RCC 7860 (cell line): ENCODE results near the gene CCDC136.

Experiments
- DNase-seq: peaks from one replicate; pipeline ENCODE4 v3.0.0-alpha.2; 2015; ENCODE audit warnings: low spot score
- FAIRE-seq: peaks from 2 replicates; lab custom pipeline; 2012; peaks lifted over from hg19 to GRCh38; lab: Jason Lieb, UNC

The CCDC136 gene

GRCh38 chr7:128791121-128791971 lies at the start of gene CCDC136:
TSS of gene CCDC136 (plus strand) at chr7:128791968. CDS start at chr7:128792412, 444 bp downstream.
- no peak for FAIRE-seq
- DNase-seq: peak; percentile 45

GRCh38 chr7:128742206-128742605 lies 49.6 kb upstream of the CCDC136 start:
- DNase-seq: no peak
- FAIRE-seq: no peak

- FAIRE-seq (no peak), DNase-seq (no peak)
These were observed 48.5 kb upstream of the CCDC136 start for GRCh38 chr7:128743112-128743772.

- DNase-seq (no peak), FAIRE-seq (no peak)
These were observed 47.3 kb upstream of the CCDC136 start for GRCh38 chr7:128744366-128744905.

GRCh38 chr7:128745706-128746105 lies 46.1 kb upstream of the CCDC136 start:
- FAIRE-seq (no peak), DNase-seq (no peak)

GRCh38 chr7:128747327-128748079 lies 44.3 kb upstream of the CCDC136 start:
- no peak for FAIRE-seq
- no peak for DNase-seq

- DNase-seq (no peak), FAIRE-seq (no peak)
These were observed 39.5 kb upstream of the CCDC136 start for GRCh38 chr7:128752251-128752650.

GRCh38 chr7:128755075-128755818 lies 36.5 kb upstream of the CCDC136 start:
- no peak for FAIRE-seq
- no peak for DNase-seq

- DNase-seq (no peak), FAIRE-seq (no peak)
These were observed 35.8 kb upstream of the CCDC136 start for GRCh38 chr7:128755819-128756476.

GRCh38 chr7:128757203-128757602 lies 34.6 kb upstream of the CCDC136 start:
- DNase-seq: no peak
- no peak for FAIRE-seq

- FAIRE-seq (no peak), DNase-seq (no peak)
These were observed 33.2 kb upstream of the CCDC136 start for GRCh38 chr7:128758553-128758952.

- no peak for DNase-seq
- FAIRE-seq: no peak
These were observed 32.5 kb upstream of the CCDC136 start for GRCh38 chr7:128759242-128759641.

- no peak for FAIRE-seq
- no peak for DNase-seq
These were observed 28.2 kb upstream of the CCDC136 start for GRCh38 chr7:128763541-128763940.

- FAIRE-seq: no peak
- no peak for DNase-seq
These were observed 24.2 kb upstream of the CCDC136 start for GRCh38 chr7:128767475-128768110.

GRCh38 chr7:128770233-128770632 lies 21.5 kb upstream of the CCDC136 start:
- DNase-seq: no peak
- no peak for FAIRE-seq

GRCh38 chr7:128773604-128774003 lies 18.2 kb upstream of the CCDC136 start:
- no peak for DNase-seq
- no peak for FAIRE-seq

- DNase-seq: no peak
- FAIRE-seq: no peak
These were observed 17.6 kb upstream of the CCDC136 start for GRCh38 chr7:128774029-128774689.

- FAIRE-seq (no peak), DNase-seq (no peak)
These were observed 16.8 kb upstream of the CCDC136 start for GRCh38 chr7:128774921-128775320.
